Esophagus squamous epithelium (tissue), 5 donors: ENCODE data around the gene PURA. TPM values are rescaled to one million over a fixed set of nuclear protein-coding genes. Genes with fewer than 3 reads are reported as not detected.

Experiments
- DNase-seq: peaks from one replicate; lab custom pipeline; 2025; lab: John Stamatoyannopoulos, UW
- H3K27ac ChIP-seq, 4 donors: fragments of 200-600 bp; sonication (generic); one replicate each; pipeline ENCODE4 v1.5.1; 2016 to 2019; ENCODE audit warnings: mild to moderate bottlenecking in 1 of 4
- H3K27me3 ChIP-seq, 4 donors: fragments of 200-600 bp; sonication (generic); 1 replicate in 3 of 4; 2 replicates in 1 of 4; pipeline versions ENCODE4 v1.5.1 to v1.6.0; 2017 to 2021; ENCODE audit warnings: antibody characterized with exemption in 1 of 4
- H3K36me3 ChIP-seq, 3 donors: fragments of 200-600 bp; sonication (generic); one replicate each; pipeline ENCODE4 v1.5.1; 2016 to 2019
- H3K4me1 ChIP-seq, 3 donors: fragments of 200-600 bp; sonication (generic); one replicate each; pipeline ENCODE4 v1.5.1; 2017 to 2019
- H3K4me3 ChIP-seq, 4 donors: fragments of 200-600 bp; sonication (generic); 1 replicate in 3 of 4; 2 replicates in 1 of 4; pipeline ENCODE4 v1.5.1; 2016 to 2019; ENCODE audit warnings: mild to moderate bottlenecking in 2 of 4, moderate library complexity in 1 of 4
- H3K9me3 ChIP-seq, 3 donors: fragments of 200-600 bp; sonication (generic); one replicate each; pipeline ENCODE4 v1.5.1; 2016 to 2019
- POLR2A ChIP-seq, 4 donors: fragments of 450-650 bp; IDR thresholded peaks; one replicate each; pipeline ENCODE4 v1.6.1; 2017; ENCODE audit warnings: antibody characterized with exemption in 4 of 4, mild to moderate bottlenecking in 4 of 4, moderate library complexity in 3 of 4
- WGBS, 2 donors: methylation state at CpG; one replicate each; pipeline ENCODE4 v1.1.5; 2018; 5-methylcytosine and 5-hydroxymethylcytosine counted together
- intact Hi-C: fragments of 100-400 bp; cut with DNase I; formaldehyde crosslinking; loops from one replicate; pipeline ENCODE4 v1.15.0; 2022
- total RNA-seq, 4 donors: library from RNA; depleted of rRNA; stranded (reverse); fragments of >200 nt; gene quantifications; one replicate each; pipeline ENCODE4 v1.1.0, GENCODE V29; 2016
- TF ChIP-seq, protein P1 (sequence below), 6 experiments: fragments of 450-650 bp in 4 of 6; fragments of 200-600 bp in 2 of 6; sonication (generic) in 2 of 6; IDR thresholded peaks; one replicate each; pipeline ENCODE4 v1.5.1; 2016 to 2019; ENCODE audit warnings: antibody characterized with exemption in 6 of 6, mild to moderate bottlenecking in 4 of 6, moderate library complexity in 4 of 6
- donor health status: DM: yes; HTN: yes; CAD: no.

PURA gene
- total RNA-seq, 4 donors from 2014 or later = 8.2 to 18.9 (median 10.6) TPM

- no peak overlapping the region for H3K27ac ChIP-seq
- TF ChIP-seq, protein P1, sequence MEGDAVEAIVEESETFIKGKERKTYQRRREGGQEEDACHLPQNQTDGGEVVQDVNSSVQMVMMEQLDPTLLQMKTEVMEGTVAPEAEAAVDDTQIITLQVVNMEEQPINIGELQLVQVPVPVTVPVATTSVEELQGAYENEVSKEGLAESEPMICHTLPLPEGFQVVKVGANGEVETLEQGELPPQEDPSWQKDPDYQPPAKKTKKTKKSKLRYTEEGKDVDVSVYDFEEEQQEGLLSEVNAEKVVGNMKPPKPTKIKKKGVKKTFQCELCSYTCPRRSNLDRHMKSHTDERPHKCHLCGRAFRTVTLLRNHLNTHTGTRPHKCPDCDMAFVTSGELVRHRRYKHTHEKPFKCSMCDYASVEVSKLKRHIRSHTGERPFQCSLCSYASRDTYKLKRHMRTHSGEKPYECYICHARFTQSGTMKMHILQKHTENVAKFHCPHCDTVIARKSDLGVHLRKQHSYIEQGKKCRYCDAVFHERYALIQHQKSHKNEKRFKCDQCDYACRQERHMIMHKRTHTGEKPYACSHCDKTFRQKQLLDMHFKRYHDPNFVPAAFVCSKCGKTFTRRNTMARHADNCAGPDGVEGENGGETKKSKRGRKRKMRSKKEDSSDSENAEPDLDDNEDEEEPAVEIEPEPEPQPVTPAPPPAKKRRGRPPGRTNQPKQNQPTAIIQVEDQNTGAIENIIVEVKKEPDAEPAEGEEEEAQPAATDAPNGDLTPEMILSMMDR (IDR thresholded peaks at IDR 0.05) = no peak
- H3K4me1 ChIP-seq = peaks cover 0 to 3% (median 0%) of the 10 kb centered on the region in 3 donors
- H3K4me3 ChIP-seq = no peak overlapping the region
- H3K9me3 ChIP-seq = no peaks in the 10 kb centered on the region
- intact Hi-C loops = no loop called here
- H3K27me3 ChIP-seq = peaks cover 0 to 12% (median 0%) of the 10 kb centered on the region in 4 donors
- no peak for DNase-seq
- WGBS, 2 donors = 65 to 75% methylated on average over 2 of the region's 2 CpGs
- no peaks in the 10 kb centered on the region for H3K36me3 ChIP-seq
Measured at GRCh38 chr5:140076788-140077187, 37.1 kb upstream of the PURA start.

DNA sequence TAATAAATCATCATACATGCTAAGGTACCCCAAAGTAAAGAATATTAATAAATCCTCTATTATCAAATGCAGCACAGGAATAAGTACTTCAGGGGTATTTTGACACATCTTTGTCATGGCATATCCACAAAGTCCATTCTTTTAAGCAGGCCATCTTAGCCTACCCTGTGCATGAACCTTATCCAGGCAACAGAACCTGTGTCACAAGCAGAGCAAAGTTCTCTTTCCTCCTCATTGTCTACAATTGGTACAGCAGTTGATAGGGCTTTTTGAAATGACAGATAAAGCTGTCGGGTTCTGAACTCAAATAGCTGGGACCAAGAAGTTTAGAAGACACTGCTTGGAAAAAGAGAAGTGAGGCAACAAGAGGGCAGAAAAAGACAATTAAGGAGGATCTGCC lies 30.8 kb upstream of the PURA start:
- Histone ChIP-seq H3K4me3 (no peak overlapping the region), H3K36me3 (no peaks in the 10 kb centered on the region), H3K9me3 (no peaks in the 10 kb centered on the region), H3K4me1 (no peaks in the 10 kb centered on the region), H3K27me3 (peaks cover 0 to 11% (median 0%) of the 10 kb centered on the region in 4 donors), H3K27ac (no peak overlapping the region)
- 69 to 91% methylated on average over 1 of the region's 1 CpG for WGBS, 2 donors
- no peak for TF ChIP-seq POLR2A (IDR thresholded peaks at IDR 0.05)
- TF ChIP-seq, protein P1 (IDR thresholded peaks at IDR 0.05) = no peak
- intact Hi-C loops = no loop called here
- no peak for DNase-seq

GRCh38 chr5:140083650-140084049 lies 30.3 kb upstream of the PURA start:
- Histone ChIP-seq H3K4me3 (no peak overlapping the region), H3K27me3 (peaks cover 0 to 9% (median 0%) of the 10 kb centered on the region in 4 donors), H3K4me1 (no peaks in the 10 kb centered on the region), H3K9me3 (no peaks in the 10 kb centered on the region), H3K36me3 (no peaks in the 10 kb centered on the region), H3K27ac (no peak overlapping the region)
- TF ChIP-seq, protein P1 (IDR thresholded peaks at IDR 0.05) = no peak
- no peak for TF ChIP-seq POLR2A (IDR thresholded peaks at IDR 0.05)
- WGBS, 2 donors = 83 to 91% methylated on average over 1 of the region's 1 CpG
- intact Hi-C loops = no loop called here
- no peak for DNase-seq

- 18 to 23% methylated on average over 4 of the region's 4 CpGs for WGBS, 2 donors
- Histone ChIP-seq H3K27me3 (peaks cover 0 to 7% (median 0%) of the 10 kb centered on the region in 4 donors), H3K9me3 (peaks cover 0 to under 1% (median 0%) of the 10 kb centered on the region in 3 donors), H3K27ac (no peak overlapping the region), H3K4me3 (no peak overlapping the region), H3K4me1 (no peaks in the 10 kb centered on the region), H3K36me3 (no peaks in the 10 kb centered on the region)
- intact Hi-C loops = no loop called here
- TF ChIP-seq, protein P1 (IDR thresholded peaks at IDR 0.05) = no peak
- TF ChIP-seq POLR2A (IDR thresholded peaks at IDR 0.05) = no peak
- DNase-seq = no peak
Measured at GRCh38 chr5:140084541-140084940, 29.4 kb upstream of the PURA start.

- 82 to 89% methylated on average over 1 of the region's 1 CpG for WGBS, 2 donors
Measured at GRCh38 chr5:140090251-140090650, 23.7 kb upstream of the PURA start.

More at GRCh38 chr5:140090251-140090650, 23.7 kb upstream of the PURA start:
- no peak overlapping the region for H3K27ac ChIP-seq
- TF ChIP-seq POLR2A (IDR thresholded peaks at IDR 0.05) = no peak
- TF ChIP-seq, protein P1 (IDR thresholded peaks at IDR 0.05) = no peak
- no peak overlapping the region for H3K4me3 ChIP-seq
- H3K27me3 ChIP-seq = peaks cover 0 to 9% (median 0%) of the 10 kb centered on the region in 4 donors
- DNase-seq = no peak
- no peaks in the 10 kb centered on the region for H3K36me3 ChIP-seq
- H3K9me3 ChIP-seq = peaks cover 0 to 14% (median 11%) of the 10 kb centered on the region in 3 donors
- intact Hi-C loops = no loop called here
- H3K4me1 ChIP-seq = no peaks in the 10 kb centered on the region
